Measurements from ENCODE around the gene NUCKS1. TPM values are rescaled to one million over a fixed set of nuclear protein-coding genes. Genes with fewer than 3 reads are reported as not detected.

Gene NUCKS1
- total RNA-seq, 1 experiment from 2014 or later = 237 TPM

DNA sequence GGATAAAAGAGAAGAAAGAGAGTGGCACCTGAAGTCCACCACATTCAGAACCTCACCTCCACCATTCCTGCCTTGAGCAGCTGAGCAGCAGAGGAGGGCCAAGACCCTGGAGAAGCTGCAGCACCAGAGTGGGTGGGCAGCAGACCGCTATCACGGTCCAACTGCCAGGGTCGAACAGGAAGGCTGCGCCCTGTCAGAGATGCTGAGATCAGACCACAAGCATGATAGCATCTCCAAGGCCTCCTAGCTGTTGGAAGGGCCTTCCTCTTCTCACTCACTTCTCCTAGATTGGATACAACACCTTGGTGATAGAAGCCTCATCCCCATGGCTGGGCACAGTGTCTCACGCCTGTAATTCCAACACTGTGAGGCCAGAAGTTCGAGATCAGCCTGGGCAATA is 57.6 kb downstream of the NUCKS1 start:
- H4K20me1 ChIP-seq (ENCODE audit: insufficient read depth) = no peaks in the 10 kb centered on the region
- no peaks in the 10 kb centered on the region for H3K79me2 ChIP-seq (ENCODE audit: insufficient read depth, low read length)
- H3K9me3 ChIP-seq (ENCODE audit: control insufficient read depth in 1 of 2, insufficient read depth in 1 of 2, low read depth in 1 of 2, low read length in 2 of 2) = no peaks in the 10 kb centered on the region
- TF ChIP-seq POLR2AphosphoS5 (IDR thresholded peaks at IDR 0.05; ENCODE audit: low read depth, low read length) (no peak), RAD21 (IDR thresholded peaks at IDR 0.05; ENCODE audit: low read depth) (no peak)
- no TSS peak for BruUV-seq (replicated peaks)
- ChIA-PET CTCF (interaction anchor here (0.9 kb wide), 2 partner anchors 20 to 35 kb away, joined by 4 read pairs; no protein-coding TSS in a partner anchor), RAD21 (ENCODE audit: low non-redundant PET in 1 of 2, low total read pairs in 2 of 2, uncharacterized antibody in 2 of 2, unreplicated experiment in 2 of 2) (no interaction called here), POLR2A (no interaction called here)
- H3K4me1 ChIP-seq (ENCODE audit: control insufficient read depth in 1 of 2, insufficient read depth in 2 of 2, low read length in 2 of 2) = no peaks in the 10 kb centered on the region
- H2AFZ ChIP-seq (ENCODE audit: low read depth, low read length, poor library complexity, severe bottlenecking) = no peak overlapping the region
- H3K27me3 ChIP-seq (ENCODE audit: insufficient read depth, low read length) = no peaks in the 10 kb centered on the region
- H3K9me2 ChIP-seq (ENCODE audit: insufficient read depth) = no peaks in the 10 kb centered on the region
- H3K4me2 ChIP-seq (ENCODE audit: low read length) = no peak overlapping the region
- H3K27ac ChIP-seq (ENCODE audit: low read depth, low read length) = no peak overlapping the region
- no peak overlapping the region for H3K4me3 ChIP-seq (replicated peaks in 1 of 2; ENCODE audit: low read depth in 1 of 2, low read length in 2 of 2)
- ATAC-seq = no peak
- no peak for DNase-seq (ENCODE audit: low read depth, low spot score)
- H3K36me3 ChIP-seq (ENCODE audit: control insufficient read depth in 1 of 2, insufficient read depth in 2 of 2, low read length in 2 of 2) = no peaks in the 10 kb centered on the region
- intact Hi-C loops (cut with micrococcal nuclease) = no loop called here
- H3K9ac ChIP-seq (ENCODE audit: low read length) = no peak overlapping the region

DNA sequence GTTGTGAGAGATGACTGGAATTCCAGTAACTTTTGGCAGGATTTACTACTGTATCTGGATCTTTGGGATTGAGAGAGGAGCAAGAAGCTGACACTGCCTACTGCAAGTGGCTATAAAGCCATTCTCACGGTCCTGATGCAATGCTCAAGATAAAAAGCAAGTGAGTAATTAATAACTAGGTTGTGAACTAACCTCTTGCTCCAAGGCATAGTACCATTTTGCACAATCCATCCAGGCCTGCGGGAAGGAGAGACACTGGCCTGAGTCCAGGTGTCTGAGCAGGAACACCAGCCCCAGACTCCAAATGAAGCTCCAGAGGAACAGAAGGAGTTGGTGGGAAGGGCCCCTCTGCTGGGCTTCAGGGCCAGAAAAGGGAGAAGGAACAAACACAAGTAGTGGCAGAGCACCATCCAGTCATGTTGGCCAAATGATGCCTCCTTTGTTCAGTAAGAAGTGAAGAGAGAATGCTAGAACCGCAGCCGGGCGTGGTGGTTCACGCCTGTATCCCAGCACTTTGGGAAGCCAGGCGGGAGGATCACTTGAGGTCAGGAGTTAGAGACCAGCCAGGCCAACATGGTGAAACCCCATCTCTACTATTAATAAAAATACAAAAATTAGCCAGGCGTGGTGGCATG is 59.7 kb downstream of the NUCKS1 start:
- DNase-seq (ENCODE audit: low read depth, low spot score) (no peak), ATAC-seq (no peak)
- H3K4me1 ChIP-seq (ENCODE audit: control insufficient read depth in 1 of 2, insufficient read depth in 2 of 2, low read length in 2 of 2) = no peaks in the 10 kb centered on the region
- BruUV-seq (replicated peaks) = no TSS peak
- TF ChIP-seq TCF7L2 (IDR thresholded peaks at IDR 0.05; ENCODE audit: borderline replicate concordance, extremely low read depth, insufficient read depth, insufficient read length) (no peak), RAD21 (IDR thresholded peaks at IDR 0.05; ENCODE audit: low read depth) (no peak), CBX3 (IDR thresholded peaks at IDR 0.05; ENCODE audit: low read depth) (no peak), JUND (IDR thresholded peaks at IDR 0.05) (no peak), ZFX (IDR thresholded peaks at IDR 0.05) (no peak)
- TF ChIP-seq, protein P1, sequence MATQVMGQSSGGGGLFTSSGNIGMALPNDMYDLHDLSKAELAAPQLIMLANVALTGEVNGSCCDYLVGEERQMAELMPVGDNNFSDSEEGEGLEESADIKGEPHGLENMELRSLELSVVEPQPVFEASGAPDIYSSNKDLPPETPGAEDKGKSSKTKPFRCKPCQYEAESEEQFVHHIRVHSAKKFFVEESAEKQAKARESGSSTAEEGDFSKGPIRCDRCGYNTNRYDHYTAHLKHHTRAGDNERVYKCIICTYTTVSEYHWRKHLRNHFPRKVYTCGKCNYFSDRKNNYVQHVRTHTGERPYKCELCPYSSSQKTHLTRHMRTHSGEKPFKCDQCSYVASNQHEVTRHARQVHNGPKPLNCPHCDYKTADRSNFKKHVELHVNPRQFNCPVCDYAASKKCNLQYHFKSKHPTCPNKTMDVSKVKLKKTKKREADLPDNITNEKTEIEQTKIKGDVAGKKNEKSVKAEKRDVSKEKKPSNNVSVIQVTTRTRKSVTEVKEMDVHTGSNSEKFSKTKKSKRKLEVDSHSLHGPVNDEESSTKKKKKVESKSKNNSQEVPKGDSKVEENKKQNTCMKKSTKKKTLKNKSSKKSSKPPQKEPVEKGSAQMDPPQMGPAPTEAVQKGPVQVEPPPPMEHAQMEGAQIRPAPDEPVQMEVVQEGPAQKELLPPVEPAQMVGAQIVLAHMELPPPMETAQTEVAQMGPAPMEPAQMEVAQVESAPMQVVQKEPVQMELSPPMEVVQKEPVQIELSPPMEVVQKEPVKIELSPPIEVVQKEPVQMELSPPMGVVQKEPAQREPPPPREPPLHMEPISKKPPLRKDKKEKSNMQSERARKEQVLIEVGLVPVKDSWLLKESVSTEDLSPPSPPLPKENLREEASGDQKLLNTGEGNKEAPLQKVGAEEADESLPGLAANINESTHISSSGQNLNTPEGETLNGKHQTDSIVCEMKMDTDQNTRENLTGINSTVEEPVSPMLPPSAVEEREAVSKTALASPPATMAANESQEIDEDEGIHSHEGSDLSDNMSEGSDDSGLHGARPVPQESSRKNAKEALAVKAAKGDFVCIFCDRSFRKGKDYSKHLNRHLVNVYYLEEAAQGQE (IDR thresholded peaks at IDR 0.05; ENCODE audit: low read depth) = no peak
- TF ChIP-seq, protein P2, sequence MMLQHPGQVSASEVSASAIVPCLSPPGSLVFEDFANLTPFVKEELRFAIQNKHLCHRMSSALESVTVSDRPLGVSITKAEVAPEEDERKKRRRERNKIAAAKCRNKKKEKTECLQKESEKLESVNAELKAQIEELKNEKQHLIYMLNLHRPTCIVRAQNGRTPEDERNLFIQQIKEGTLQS (IDR thresholded peaks at IDR 0.05) = no peak
- H3K4me3 ChIP-seq (replicated peaks in 1 of 2; ENCODE audit: low read depth in 1 of 2, low read length in 2 of 2) = no peak overlapping the region
- H3K9me2 ChIP-seq (ENCODE audit: insufficient read depth) = no peaks in the 10 kb centered on the region
- no peaks in the 10 kb centered on the region for H3K79me2 ChIP-seq (ENCODE audit: insufficient read depth, low read length)
- POLR2A ChIA-PET = no interaction called here
- no peak overlapping the region for H3K27ac ChIP-seq (ENCODE audit: low read depth, low read length)
- no peak overlapping the region for H3K4me2 ChIP-seq (ENCODE audit: low read length)
- no peak overlapping the region for H3K9ac ChIP-seq (ENCODE audit: low read length)
- RAD21 ChIA-PET (ENCODE audit: low non-redundant PET in 1 of 2, low total read pairs in 2 of 2, uncharacterized antibody in 2 of 2, unreplicated experiment in 2 of 2) = no interaction called here
- intact Hi-C loops (cut with micrococcal nuclease) = no loop called here
- no peak overlapping the region for H2AFZ ChIP-seq (ENCODE audit: low read depth, low read length, poor library complexity, severe bottlenecking)
- no peaks in the 10 kb centered on the region for H3K9me3 ChIP-seq (ENCODE audit: control insufficient read depth in 1 of 2, insufficient read depth in 1 of 2, low read depth in 1 of 2, low read length in 2 of 2)
- CTCF ChIA-PET = no interaction called here
- H3K27me3 ChIP-seq (ENCODE audit: insufficient read depth, low read length) = no peaks in the 10 kb centered on the region
- no peaks in the 10 kb centered on the region for H3K36me3 ChIP-seq (ENCODE audit: control insufficient read depth in 1 of 2, insufficient read depth in 2 of 2, low read length in 2 of 2)
- no peaks in the 10 kb centered on the region for H4K20me1 ChIP-seq (ENCODE audit: insufficient read depth)
